D721Med (cell line): ENCODE measurements around the gene RSPH1.

Experiments used
- DNase-seq: peaks from one replicate; pipeline ENCODE4 v3.0.0; 2011; ENCODE audit warnings: low spot score; ENCODE audit not compliant: insufficient read length
- FAIRE-seq: peaks from 2 replicates; lab custom pipeline; 2011; peaks lifted over from hg19 to GRCh38; lab: Jason Lieb, UNC
- TF ChIP-seq, protein P1 (sequence below): IDR thresholded peaks from 2 replicates; pipeline ENCODE4 v1.5.1; 2012; ENCODE audit warnings: mild to moderate bottlenecking, control low read depth; ENCODE audit not compliant: insufficient read depth; ENCODE audit errors: missing control alignments

RSPH1 gene

GRCh38 chr21:42513151-42513984, 17.3 kb upstream of the RSPH1 start, which contains the start of gene SLC37A1:
Gene SLC37A1, plus strand, starts transcription at chr21:42513852. Its CDS starts 4,603 bp downstream, at chr21:42518455.
- no peak for FAIRE-seq
- DNase-seq: no peak
- TF ChIP-seq, protein P1, sequence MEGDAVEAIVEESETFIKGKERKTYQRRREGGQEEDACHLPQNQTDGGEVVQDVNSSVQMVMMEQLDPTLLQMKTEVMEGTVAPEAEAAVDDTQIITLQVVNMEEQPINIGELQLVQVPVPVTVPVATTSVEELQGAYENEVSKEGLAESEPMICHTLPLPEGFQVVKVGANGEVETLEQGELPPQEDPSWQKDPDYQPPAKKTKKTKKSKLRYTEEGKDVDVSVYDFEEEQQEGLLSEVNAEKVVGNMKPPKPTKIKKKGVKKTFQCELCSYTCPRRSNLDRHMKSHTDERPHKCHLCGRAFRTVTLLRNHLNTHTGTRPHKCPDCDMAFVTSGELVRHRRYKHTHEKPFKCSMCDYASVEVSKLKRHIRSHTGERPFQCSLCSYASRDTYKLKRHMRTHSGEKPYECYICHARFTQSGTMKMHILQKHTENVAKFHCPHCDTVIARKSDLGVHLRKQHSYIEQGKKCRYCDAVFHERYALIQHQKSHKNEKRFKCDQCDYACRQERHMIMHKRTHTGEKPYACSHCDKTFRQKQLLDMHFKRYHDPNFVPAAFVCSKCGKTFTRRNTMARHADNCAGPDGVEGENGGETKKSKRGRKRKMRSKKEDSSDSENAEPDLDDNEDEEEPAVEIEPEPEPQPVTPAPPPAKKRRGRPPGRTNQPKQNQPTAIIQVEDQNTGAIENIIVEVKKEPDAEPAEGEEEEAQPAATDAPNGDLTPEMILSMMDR: no peak

DNA sequence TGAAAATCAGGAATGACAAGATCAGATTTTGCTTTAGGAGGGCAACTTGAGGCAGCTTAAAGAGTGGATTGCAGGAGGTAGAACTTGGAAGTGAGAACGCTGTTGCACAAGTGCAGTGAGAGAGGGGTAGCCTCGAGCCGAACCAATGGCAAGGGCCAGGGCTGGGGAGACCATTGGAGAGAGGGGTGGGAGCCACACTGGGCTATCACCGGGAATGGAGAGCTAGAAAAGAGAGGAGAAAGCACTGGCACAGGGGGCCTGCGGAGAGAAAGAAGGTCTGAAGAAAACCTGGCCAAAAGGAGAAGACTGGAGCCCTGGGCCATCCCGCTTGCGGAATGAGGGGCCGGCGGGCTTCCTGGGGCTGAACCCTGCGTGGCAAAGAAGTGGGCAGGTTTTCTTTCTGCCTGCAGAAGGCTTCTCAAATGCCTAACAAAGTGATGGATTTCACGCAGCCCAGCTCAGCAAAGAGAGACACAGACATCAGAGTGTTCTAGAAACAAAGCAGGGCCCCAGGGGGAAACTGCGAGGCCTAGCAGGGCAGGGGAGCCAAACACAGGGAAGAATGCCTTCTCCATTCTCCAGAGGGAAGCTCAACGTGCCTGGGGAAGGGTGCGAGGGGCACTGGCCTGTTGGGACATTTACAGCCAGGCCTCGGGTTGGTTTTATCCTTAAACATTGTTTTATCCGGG, 16.5 kb upstream of the RSPH1 start:
- FAIRE-seq: no peak
- TF ChIP-seq, protein P1: no peak
- no peak for DNase-seq

DNA sequence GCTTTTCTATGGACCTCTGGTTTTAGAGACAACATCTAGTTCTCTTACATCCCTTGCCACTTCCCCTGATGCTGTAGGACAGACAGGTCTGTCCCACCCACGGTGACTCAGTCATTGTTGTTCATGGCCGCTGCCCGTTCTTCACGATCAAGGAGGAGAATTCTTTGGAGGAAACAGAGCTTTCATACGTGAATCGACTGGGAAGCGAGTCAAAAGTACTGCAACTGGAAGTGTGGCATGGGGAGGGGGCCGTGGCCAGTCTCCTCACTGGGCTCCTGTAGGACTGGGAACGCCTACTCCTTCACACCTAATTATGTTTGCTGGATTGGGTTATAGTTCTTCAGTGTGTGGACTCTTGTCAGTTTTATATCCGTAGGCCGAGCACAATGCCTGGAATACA, 13.2 kb upstream of the RSPH1 start:
- TF ChIP-seq, protein P1: no peak
- FAIRE-seq: no peak
- DNase-seq: no peak

DNA sequence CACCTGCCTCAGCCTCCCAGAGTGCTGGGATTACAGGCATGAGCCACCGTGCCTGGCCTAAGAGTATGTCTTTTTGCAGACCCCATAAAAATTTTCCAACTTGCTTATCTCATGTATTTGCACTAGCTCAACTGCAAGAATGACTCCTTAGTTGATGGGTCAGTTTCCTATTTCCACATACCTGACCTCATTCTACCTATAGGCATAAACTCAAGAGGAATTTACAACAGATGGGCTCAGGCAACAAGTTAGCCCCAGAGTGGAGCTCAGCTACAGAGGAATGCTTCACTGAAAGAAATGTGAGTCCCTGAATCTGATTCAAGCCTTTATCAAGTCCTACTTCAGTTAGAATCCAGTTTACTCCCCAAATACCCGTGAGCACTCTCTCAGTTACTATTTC, 12.3 kb upstream of the RSPH1 start:
- TF ChIP-seq, protein P1: no peak
- FAIRE-seq (no peak), DNase-seq (no peak)

DNA sequence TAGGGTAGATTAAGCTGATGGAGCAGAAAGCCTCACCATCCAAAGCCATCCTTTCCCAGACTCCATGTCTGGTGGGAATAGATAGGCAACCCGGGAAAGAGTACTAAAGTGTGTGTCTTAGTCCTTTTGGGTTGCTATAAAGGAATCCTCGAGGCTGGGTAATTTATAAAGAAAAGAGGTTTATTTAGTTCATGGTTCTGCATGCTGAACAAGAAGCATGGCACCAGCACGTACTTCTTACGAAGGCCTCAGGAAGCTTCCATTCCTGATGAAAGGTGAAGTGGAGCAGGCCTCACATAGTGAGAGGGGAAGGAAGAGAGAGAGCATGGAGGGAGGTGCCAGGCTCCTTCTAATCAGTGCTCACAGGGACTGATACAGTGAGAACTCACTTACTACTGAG, 11.4 kb upstream of the RSPH1 start:
- FAIRE-seq: no peak
- TF ChIP-seq, protein P1: no peak
- DNase-seq: no peak

GRCh38 chr21:42505090-42505726, 9.2 kb upstream of the RSPH1 start:
- no peak for FAIRE-seq
- DNase-seq: no peak

More at GRCh38 chr21:42505090-42505726, 9.2 kb upstream of the RSPH1 start:
- TF ChIP-seq, protein P1: no peak
